ENCODE data around the gene MSI2. TPM values are rescaled to one million over a fixed set of nuclear protein-coding genes. Genes with fewer than 3 reads are reported as not detected.

The MSI2 gene
- total RNA-seq, 1 donor from 2014 or later = 26.6 TPM

- no peak for TF ChIP-seq CTCF (conservative IDR thresholded peaks at IDR 0.05; ENCODE audit: low read depth, low read length)
- DNase-seq (ENCODE audit: low read depth) = no peak
- no peak overlapping the region for H3K4me3 ChIP-seq (ENCODE audit: low read depth, low read length)
Measured at GRCh38 chr17:57448759-57449283, 192.5 kb downstream of the MSI2 start.

- no peak for DNase-seq (ENCODE audit: low read depth)
- no peak for TF ChIP-seq CTCF (conservative IDR thresholded peaks at IDR 0.05; ENCODE audit: low read depth, low read length)
- no peak overlapping the region for H3K4me3 ChIP-seq (ENCODE audit: low read depth, low read length)
Measured at GRCh38 chr17:57451191-57451590, 194.9 kb downstream of the MSI2 start.

- DNase-seq (ENCODE audit: low read depth) = no peak
- no peak overlapping the region for H3K4me3 ChIP-seq (ENCODE audit: low read depth, low read length)
- TF ChIP-seq CTCF (conservative IDR thresholded peaks at IDR 0.05; ENCODE audit: low read depth, low read length) = no peak
Measured at GRCh38 chr17:57451643-57452042, 195.3 kb downstream of the MSI2 start.

GRCh38 chr17:57453841-57454425 is 197.6 kb downstream of the MSI2 start:
- no peak overlapping the region for H3K4me3 ChIP-seq (ENCODE audit: low read depth, low read length)
- no peak for TF ChIP-seq CTCF (conservative IDR thresholded peaks at IDR 0.05; ENCODE audit: low read depth, low read length)
- DNase-seq (ENCODE audit: low read depth) = no peak

GRCh38 chr17:57454729-57455062 is 198.4 kb downstream of the MSI2 start:
- no peak overlapping the region for H3K4me3 ChIP-seq (ENCODE audit: low read depth, low read length)
- TF ChIP-seq CTCF (conservative IDR thresholded peaks at IDR 0.05; ENCODE audit: low read depth, low read length) = no peak
- no peak for DNase-seq (ENCODE audit: low read depth)

- TF ChIP-seq CTCF (conservative IDR thresholded peaks at IDR 0.05; ENCODE audit: low read depth, low read length) = no peak
Measured at GRCh38 chr17:57455063-57455914, 199.0 kb downstream of the MSI2 start.

More at GRCh38 chr17:57455063-57455914, 199.0 kb downstream of the MSI2 start:
- H3K4me3 ChIP-seq (ENCODE audit: low read depth, low read length) = no peak overlapping the region
- no peak for DNase-seq (ENCODE audit: low read depth)
